Epithelial cell of proximal tubule (primary cell): Measurements from ENCODE around the gene SAMD4A. TPM values are rescaled to one million over a fixed set of nuclear protein-coding genes. Genes with fewer than 3 reads are reported as not detected.

Source experiments
- DNase-seq: peaks from one replicate; pipeline ENCODE4 v3.0.0-alpha.2; 2011; ENCODE audit warnings: low read depth
- H3K4me3 ChIP-seq: 2 replicates; pipeline ENCODE4 v1.5.1; 2011; ENCODE audit warnings: low read depth, mild to moderate bottlenecking, low read length
- total RNA-seq: library from RNA; depleted of rRNA; stranded (reverse); fragments of >200 nt; gene quantifications from 2 replicates; pipeline ENCODE4 v1.2.3, GENCODE V29; 2015
- TF ChIP-seq, protein P1 (sequence below): conservative IDR thresholded peaks from 2 replicates; pipeline ENCODE4 v1.5.1; 2012; ENCODE audit warnings: low read depth, mild to moderate bottlenecking, low read length

SAMD4A gene
- total RNA-seq, 1 donor from 2014 or later, result 18.9 TPM

DNA sequence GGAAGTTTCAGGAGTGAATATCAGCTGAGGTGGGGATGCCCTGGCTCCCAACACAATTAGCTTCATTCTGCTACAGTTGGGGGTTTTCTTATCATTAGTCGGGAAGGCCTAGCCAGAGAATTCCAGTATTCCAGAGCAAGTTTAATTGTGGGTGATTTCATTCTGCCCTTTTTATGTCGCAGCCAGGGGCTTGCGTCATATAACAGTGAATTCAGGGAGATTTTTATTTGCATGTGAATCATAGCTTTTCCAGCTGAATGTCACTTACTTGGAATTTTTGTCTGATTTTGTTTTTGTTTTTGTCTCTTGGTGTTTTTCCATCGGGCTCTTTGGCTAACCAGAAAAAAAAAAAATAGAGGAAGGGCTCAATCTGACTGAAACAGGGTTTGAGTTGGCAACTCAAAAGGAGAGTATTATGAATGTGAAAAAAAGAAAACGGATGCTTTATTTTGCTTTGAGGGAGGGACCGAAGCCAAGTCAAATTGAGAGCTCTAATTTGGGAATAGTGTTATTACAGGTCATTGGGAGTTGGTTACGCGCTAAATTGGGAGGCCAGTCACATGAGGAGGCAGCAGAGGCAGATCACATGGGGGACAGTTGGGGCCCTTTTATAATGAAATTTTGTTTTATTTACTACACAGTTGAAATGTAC, 119.4 kb downstream of the SAMD4A start:
- peak; percentile 62 for DNase-seq
- TF ChIP-seq, protein P1, sequence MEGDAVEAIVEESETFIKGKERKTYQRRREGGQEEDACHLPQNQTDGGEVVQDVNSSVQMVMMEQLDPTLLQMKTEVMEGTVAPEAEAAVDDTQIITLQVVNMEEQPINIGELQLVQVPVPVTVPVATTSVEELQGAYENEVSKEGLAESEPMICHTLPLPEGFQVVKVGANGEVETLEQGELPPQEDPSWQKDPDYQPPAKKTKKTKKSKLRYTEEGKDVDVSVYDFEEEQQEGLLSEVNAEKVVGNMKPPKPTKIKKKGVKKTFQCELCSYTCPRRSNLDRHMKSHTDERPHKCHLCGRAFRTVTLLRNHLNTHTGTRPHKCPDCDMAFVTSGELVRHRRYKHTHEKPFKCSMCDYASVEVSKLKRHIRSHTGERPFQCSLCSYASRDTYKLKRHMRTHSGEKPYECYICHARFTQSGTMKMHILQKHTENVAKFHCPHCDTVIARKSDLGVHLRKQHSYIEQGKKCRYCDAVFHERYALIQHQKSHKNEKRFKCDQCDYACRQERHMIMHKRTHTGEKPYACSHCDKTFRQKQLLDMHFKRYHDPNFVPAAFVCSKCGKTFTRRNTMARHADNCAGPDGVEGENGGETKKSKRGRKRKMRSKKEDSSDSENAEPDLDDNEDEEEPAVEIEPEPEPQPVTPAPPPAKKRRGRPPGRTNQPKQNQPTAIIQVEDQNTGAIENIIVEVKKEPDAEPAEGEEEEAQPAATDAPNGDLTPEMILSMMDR, result no peak
- H3K4me3 ChIP-seq, result no peak overlapping the region

- TF ChIP-seq, protein P1, result no peak
- H3K4me3 ChIP-seq, result no peak overlapping the region
- DNase-seq, result no peak
These were observed 120.2 kb downstream of the SAMD4A start for GRCh38 chr14:54686871-54687749.

GRCh38 chr14:54687750-54688119, 120.8 kb downstream of the SAMD4A start:
- DNase-seq, result no peak
- H3K4me3 ChIP-seq, result no peak overlapping the region
- TF ChIP-seq, protein P1, result no peak

- no peak overlapping the region for H3K4me3 ChIP-seq
- no peak for DNase-seq
- TF ChIP-seq, protein P1, result no peak
These were observed 121.3 kb downstream of the SAMD4A start for GRCh38 chr14:54688229-54688628.

DNA sequence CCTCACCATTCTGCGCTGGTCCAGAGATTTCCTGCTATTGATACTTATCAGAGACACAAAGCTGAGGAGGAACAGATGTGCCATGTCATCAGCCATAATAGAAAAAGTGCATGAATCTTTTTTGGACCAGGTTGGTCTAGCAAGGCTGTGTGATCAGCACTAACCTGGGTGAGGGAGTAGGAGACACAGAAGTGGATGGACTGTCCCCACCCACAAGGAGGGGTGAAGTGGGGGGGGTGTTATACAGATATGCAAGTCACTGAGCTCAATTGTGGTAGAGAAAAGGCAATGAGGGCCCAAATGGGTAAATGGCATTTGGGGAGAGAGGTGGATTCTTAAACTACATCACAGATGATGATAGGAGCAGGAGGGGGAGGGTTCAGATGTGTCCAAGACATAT, 123.0 kb downstream of the SAMD4A start:
- H3K4me3 ChIP-seq, result no peak overlapping the region
- DNase-seq, result no peak
- TF ChIP-seq, protein P1, result no peak

GRCh38 chr14:54690887-54691286, 124.0 kb downstream of the SAMD4A start:
- TF ChIP-seq, protein P1, result no peak
- no peak overlapping the region for H3K4me3 ChIP-seq
- no peak for DNase-seq
